ENCODE measurements around the gene FGB.
"Not testable (repeated sequence)": the region's sequence is repeated elsewhere in the genome, so short reads cannot be mapped to it uniquely, and the experiment has no call there.

Gene FGB

DNA sequence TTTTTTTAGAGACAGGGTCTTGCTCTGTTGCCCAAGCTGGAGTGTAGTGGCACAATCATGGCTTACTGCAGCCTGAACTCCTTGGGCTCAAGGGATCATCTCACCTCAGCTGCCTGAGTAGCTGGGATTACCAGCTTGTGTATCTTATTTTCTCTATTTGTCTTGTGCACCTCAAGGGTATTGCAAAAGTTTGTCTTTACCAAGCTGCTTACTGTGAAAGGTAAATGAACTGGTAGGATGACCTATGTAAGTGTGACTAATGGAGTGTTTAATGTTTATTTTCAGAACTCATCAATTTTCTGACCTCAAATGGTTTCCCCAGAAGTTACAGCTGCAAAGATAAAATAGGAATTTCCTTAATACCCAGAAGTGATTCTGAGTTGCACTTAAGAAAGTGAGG is 33.0 kb downstream of the FGB start:
- no peak for DNase-seq

DNA sequence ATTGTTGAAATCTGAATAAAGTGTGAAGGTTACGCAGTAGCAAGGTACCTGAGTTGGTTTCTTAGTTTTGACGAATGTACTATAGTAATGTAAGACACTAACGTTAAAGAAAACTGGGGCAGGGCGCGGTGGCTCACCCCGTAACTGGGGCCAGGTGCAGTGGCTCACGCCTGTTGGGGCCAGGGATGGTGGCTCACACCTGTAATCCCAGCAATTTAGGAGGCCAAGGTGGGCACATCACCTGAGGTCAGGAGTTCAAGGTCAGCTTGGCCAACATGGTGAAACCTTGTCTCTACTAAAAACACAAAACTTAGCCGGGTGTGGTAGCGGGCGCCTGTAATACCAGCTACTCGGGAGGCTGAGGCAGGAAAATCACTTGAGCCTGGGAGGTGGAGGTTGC is 34.5 kb downstream of the FGB start:
- not testable (repeated sequence) for DNase-seq

DNA sequence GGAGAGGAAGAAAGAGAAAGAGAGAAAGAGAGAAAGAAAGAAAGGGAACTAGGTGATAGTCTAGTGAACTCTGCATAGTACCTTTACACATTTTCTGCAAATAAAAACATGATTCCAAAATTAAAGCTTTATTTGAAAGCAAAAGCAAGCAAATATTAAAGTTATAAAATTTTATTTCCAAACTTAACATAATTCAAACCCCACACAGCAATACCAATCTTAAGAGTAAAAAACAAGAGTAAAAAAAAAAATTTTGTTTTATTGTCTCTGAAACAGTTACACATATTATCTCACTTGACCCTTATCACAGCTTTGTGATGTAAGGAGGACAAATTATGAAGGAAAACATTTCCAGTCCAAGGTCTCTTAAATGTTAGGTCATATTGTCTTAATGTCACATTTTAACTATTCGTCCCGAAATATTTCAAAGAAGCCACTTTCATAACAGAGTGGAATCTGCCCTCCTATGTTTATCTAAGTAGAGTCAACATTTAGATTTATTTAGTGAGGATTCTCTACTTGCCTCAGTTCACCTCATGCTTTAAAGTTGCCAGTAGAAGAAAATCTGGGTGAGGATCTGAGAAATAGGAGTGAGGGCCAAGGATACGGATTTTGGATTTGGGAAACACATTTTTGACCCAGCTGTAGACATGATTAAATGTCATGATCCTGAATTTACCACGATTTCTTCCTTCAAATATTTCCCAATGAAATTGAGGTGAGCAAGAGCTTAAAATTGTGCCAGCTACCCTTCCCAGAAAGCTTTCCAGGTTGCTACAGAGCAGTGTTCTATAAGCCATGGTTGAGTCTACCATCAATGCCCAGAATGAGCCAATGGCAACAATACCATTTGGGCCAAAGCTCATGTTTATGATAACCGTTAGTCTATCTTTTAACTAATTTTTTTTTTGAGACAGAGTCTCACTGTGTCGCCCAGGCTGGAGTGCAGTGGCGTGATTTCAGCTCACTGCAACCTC is 35.3 kb downstream of the FGB start:
- DNase-seq = no peak

GRCh38 chr4:154602404-154603020 is 39.7 kb downstream of the FGB start:
- DNase-seq = no peak

- DNase-seq = no peak
Observed at GRCh38 chr4:154603033-154603943, 40.5 kb downstream of the FGB start.

DNA sequence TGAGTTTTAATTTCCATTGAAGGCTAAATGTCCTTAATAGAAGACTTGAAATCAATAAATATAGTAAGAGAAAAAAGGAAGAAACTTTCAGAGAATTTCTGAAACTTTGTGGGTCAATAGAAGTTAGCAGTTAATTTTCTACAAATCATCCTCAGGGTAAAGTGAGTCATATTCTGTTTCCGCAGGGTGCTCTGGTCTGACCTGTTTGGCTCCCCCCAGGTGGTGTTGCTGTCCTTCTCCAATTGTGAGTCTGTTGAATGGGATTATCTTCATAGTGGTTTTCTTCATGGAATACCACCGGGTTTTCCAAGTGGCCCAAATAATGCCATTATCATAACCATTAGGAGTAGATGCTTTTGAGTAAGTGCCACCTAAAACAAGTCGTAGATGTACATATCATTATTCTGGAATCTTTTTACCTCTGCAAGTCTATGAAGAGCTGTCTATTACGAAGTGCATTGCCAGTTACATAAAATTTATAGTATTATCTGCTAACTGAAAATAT is 41.9 kb downstream of the FGB start:
- DNase-seq = no peak

DNA sequence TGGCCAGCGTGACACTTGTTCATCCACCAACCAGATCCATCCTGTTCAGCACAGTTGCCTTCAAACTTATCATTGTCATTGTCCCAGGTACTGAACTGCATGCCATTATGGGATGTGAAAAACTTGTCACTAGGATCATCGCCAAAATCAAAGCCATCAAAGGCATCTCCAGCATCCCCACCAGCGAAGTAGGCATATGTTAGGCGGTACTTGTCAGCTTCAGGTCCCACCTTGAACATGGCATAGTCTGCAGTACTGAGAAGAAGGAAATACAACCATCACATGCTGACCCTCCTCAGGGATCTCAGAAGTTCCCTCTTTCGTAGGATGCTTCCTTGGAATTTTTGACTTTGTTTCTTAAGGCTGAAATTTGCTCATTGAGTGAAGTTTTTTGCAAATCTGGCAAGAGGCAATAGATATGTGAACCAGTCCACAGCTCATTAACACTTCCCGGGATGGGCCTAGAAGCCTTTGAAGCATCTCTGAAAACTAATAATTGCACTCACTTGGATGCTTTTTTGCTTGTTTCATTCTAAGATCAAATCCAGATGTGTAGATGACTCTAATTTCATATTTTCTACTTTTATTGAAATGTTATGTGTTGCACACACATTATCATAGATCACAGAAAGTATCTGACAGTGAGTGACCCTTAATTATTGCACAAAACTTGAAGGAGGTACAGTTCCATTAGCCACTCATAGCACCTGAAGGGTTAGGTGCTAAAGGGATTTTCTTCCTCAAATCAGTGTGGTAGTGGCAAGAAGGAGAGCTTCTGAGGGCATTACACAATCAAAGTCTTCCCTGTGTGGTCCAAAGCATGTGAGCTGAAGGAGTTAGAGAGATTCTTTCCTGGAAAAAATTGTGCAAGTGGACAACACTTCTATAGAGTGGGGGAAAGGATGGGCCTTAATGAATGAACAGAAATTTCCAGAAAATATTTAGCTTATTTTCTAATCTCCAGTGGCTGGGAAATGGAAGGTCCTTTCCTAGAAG is 44.2 kb downstream of the FGB start:
- DNase-seq = no peak

DNA sequence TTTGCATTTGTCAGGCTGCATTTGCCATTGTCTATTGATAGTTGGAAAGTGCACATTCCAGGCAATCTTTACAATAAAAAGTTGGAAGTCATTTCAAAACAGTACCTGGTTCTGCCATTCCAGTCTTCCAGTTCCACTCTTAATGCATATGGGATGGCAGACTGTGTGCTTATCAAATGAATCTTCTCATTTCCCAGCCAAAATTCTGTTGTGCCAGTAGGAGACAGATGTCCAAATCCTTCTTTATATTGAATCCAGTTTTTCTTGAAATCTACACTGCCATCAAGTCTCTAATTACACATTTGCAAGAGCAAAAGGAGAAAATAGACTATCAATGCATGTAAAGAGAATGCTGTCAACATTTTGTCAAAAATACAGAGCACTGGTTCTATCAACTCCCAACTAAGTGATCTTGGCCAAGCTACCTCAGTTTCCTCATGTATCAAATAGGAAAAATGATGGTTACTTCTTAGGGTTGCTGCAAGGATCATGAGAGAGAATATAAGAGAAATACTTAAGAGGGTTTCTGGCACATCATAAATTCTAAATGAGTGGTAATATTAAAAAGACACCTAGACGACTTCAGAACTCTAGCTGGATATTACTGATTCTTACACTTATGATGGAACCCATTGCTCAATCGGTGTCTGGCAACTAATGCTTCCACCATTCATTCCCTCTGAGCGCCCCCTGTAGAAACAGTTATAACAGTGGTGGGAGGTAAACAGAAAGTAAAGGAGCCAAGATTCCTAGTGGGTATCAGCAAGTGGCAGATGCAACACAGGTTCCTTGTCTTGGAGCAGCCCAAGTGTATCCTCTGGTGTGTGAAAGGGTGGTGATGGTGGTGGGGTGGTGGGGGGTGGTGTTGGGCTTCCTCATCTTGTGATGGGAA is 45.8 kb downstream of the FGB start:
- DNase-seq = no peak

DNA sequence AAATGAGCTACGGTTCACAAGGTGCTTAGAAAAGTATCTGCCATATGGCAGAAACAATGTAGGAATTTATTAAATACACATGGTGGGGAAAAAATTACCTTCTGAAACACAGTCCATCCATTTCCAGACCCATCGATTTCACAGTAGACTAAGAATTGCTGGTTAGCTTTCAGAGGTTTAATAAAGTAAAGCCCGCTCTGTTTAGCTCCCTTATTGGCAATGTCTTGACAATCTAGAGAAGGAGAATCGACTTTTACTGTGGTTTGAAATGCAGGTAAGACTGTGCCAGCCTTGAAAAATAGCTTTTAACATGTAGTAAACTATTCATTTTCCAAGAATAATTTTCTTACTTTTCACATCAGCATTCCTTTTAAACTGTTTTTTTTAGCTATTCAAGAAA is 46.7 kb downstream of the FGB start:
- no peak for DNase-seq

DNA sequence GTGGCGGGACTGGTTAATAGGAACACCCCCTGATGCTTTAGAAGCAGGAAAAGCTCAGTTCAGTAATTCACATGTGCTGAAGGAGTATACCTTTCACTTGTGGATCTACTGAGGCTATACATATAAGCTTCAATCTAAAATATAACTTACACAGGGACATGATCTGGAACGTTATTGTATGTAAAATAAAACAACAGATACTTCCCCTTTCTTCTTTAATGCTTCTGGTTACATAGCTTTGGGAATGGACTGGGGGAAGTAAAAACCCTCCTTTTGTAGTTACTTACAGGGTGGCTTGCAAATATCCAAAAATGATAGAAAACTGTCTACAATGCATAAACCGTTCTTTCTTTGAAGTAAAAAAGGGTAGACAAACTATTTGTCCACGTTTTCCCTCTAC is 47.8 kb downstream of the FGB start:
- DNase-seq = no peak

GRCh38 chr4:154611833-154612232 is 49.0 kb downstream of the FGB start:
- no peak for DNase-seq

- DNase-seq = no peak
Observed at GRCh38 chr4:154612472-154613414, 49.9 kb downstream of the FGB start, which contains the start of gene FGG. Gene FGG, minus strand, starts transcription at chr4:154612656. Its CDS starts 47 bp downstream, at chr4:154612609.

GRCh38 chr4:154614306-154614705 is 51.5 kb downstream of the FGB start:
- no peak for DNase-seq

- DNase-seq = no peak
Observed at GRCh38 chr4:154615211-154615610, 52.4 kb downstream of the FGB start.

DNA sequence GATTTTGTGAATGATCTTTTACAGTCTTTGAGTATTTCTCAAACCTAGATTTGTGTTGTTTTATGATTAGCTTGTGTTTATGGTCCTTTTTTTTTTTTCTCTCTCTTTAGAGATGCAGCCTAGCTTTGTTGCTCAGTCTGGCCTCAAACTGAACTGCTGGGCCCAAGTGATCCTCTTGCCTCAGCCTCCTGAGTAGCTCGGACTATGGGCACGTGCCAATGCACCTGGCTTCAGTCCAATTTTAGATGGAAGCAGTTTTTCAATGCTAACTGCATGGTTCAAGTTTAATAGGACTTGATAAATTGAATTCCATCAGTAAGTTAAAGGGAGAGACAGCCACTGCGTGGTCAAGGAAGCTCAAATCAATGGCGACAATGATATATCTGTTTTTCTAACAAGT is 53.5 kb downstream of the FGB start:
- no peak for DNase-seq

GRCh38 chr4:154616731-154617130 is 53.9 kb downstream of the FGB start:
- DNase-seq = no peak

DNA sequence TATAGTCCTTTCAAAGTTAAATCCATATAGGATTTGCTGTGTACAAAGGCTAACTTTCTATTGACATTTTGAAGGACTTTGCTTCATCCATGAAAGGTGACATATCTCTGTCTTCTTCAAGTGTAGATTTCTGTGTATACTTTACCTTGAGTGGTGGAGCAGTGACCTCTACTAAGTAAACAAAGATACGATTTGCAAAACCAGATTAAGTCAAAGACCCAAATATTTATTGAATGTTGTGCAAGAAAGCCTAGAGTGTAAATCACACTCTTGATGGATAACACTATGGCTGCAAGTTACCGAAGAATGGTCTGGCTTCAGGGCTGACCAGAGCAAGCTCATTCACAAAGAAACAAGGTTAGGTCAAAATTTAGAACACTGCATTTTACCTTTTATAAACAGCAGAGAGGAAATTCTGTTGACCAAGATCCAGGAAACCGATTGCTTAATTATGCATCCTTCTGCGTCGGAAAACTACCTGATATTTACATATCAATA is 55.1 kb downstream of the FGB start:
- DNase-seq = no peak
